IPS DF 6.9 (cell line): Measurements from ENCODE around the gene PNMA3.
"Not testable (repeated sequence)": the region's sequence is repeated elsewhere in the genome, so short reads cannot be mapped to it uniquely, and the experiment has no call there.

Experiments used
- DNase-seq: peaks from one replicate; pipeline ENCODE4 v3.0.0-alpha.2; 2013; ENCODE audit warnings: low read depth, low spot score
- H3K27ac ChIP-seq: one replicate; pipeline ENCODE4 v1.5.1; 2013; ENCODE audit warnings: low read length, control low read depth
- H3K27me3 ChIP-seq: 2 replicates; pipeline ENCODE4 v1.6.1; 2013; ENCODE audit warnings: mild to moderate bottlenecking, low read length; ENCODE audit not compliant: control insufficient read depth, insufficient read depth
- H3K36me3 ChIP-seq: 2 replicates; pipeline ENCODE4 v1.6.1; 2013; ENCODE audit warnings: low read length; ENCODE audit not compliant: control insufficient read depth, insufficient read depth
- H3K4me1 ChIP-seq: 2 replicates; pipeline ENCODE4 v1.6.1; 2013; ENCODE audit warnings: low read length; ENCODE audit not compliant: control insufficient read depth, insufficient read depth
- H3K4me3 ChIP-seq: 2 replicates; pipeline ENCODE4 v1.5.1; 2013; ENCODE audit warnings: mild to moderate bottlenecking, low read length
- H3K9me3 ChIP-seq: 2 replicates; pipeline ENCODE4 v1.6.1; 2013; ENCODE audit warnings: low read length, inconsistent platforms; ENCODE audit not compliant: control insufficient read depth, insufficient read depth
- WGBS: extraction: QIAGEN DNeasy Blood & Tissue Kit; methylation state at CpG from one replicate; pipeline ENCODE4 v1.1.7; 2013; ENCODE audit warnings: mixed read lengths, missing lambda C conversion rate; ENCODE audit not compliant: insufficient read length, insufficient coverage; 5-methylcytosine and 5-hydroxymethylcytosine counted together

PNMA3 gene

DNA sequence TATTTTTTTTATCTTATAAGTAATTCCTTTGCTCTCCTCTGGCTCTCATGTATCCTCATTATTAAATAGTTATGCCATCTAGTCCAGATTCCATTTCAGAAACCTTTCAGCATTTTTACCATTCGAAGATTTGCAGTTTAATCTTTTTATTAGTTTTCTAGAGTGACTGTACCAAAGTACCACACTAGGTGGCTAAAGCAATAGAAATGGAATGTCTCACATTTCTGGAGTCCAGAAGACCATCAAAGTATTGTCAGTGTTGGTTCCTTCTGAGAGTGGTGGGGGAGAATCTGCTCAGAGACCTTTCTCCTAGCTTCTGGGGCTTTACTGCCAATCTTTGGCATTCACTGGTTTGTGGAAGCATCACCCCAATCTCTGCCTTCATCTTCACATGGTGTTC, 3.7 kb upstream of the PNMA3 start:
- Histone ChIP-seq H3K4me3 (no peak overlapping the region), H3K4me1 (peaks cover 3% of the 10 kb centered on the region; the same call in 1 of the 2 replicates), H3K27me3 (no peaks in the 10 kb centered on the region; the same call in 1 of the 2 replicates), H3K36me3 (no peaks in the 10 kb centered on the region), H3K27ac (no peak overlapping the region), H3K9me3 (no peaks in the 10 kb centered on the region)
- no peak for DNase-seq
- WGBS = no CpG with 5 or more reads among the region's 1 CpG

DNA sequence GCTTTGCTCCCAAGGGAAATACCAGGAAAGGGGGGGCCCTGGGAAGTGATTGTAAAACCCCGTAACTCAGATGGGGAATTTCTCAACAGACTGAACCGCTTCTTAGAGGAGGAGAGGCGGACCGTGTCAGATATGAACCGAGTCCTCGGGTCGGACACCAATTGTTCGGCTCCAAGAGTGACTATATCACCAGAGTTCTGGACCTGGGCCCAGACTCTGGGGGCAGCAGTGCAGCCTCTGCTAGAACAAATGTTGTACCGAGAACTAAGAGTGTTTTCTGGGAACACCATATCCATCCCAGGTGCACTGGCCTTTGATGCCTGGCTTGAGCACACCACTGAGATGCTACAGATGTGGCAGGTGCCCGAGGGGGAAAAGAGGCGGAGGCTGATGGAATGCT, 1.0 kb downstream of the PNMA3 start:
- no peaks in the 10 kb centered on the region; the same call in 1 of the 2 replicates for H3K27me3 ChIP-seq
- DNase-seq = no peak
- WGBS = no CpG with 5 or more reads among the region's 11 CpGs

DNA sequence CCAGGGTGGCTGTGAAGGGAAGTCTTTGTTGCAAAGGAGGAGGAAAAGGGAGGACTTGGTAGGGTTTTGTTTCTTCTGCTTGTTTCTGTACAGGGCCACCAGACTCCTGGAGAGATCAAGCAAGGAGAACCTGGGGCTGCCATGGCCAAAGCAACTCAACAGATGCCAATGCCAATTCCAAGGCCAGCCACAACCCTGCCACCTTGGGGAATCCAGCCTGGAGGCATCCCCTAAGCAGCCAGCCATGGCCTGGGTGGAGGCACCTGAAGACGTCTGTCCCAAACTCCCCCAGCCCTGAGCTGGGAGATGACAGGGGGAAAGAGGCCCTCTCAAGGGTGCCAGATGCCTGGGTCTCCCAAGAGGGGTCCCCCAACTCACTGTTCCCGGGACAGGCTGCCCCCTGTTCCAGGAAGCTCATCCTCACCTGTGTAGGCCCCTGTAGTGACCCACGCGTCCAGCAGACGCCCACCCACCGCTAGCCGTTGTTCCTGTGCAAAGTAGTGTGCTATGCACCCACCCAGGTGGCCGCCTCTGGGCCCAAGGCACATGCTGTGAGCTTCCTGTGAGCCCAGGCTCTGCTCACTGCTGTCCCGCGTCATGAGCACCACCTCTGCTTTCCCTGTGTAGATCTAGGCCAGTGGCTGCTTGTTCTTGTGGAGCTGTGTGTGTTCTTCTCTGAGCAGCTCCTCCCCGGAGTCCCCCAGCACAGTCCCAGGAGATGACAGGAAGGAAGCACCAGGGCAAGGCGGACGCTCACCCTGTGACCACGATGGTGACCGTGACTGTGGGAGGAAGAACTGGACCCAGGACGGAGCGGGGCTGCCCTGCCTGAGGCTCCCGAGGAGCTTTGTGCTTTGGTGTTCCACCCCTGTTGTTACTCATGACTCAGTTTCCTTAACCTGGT, 3.2 kb downstream of the PNMA3 start:
- no CpG with 5 or more reads among the region's 18 CpGs for WGBS
- no peak overlapping the region for H3K4me3 ChIP-seq
- no peaks in the 10 kb centered on the region for H3K9me3 ChIP-seq
- H3K36me3 ChIP-seq = no peaks in the 10 kb centered on the region
- peaks cover 3% of the 10 kb centered on the region; the same call in 1 of the 2 replicates for H3K4me1 ChIP-seq
- H3K27ac ChIP-seq = no peak overlapping the region
- H3K27me3 ChIP-seq = no peaks in the 10 kb centered on the region; the same call in 1 of the 2 replicates
- no peak for DNase-seq

More for the DNA sequence above, 1.0 kb downstream of the PNMA3 start:
- Histone ChIP-seq H3K4me1 (peaks cover 3% of the 10 kb centered on the region; the same call in 1 of the 2 replicates), H3K9me3 (no peaks in the 10 kb centered on the region), H3K36me3 (no peaks in the 10 kb centered on the region), H3K27ac (no peak overlapping the region), H3K4me3 (no peak overlapping the region)

DNA sequence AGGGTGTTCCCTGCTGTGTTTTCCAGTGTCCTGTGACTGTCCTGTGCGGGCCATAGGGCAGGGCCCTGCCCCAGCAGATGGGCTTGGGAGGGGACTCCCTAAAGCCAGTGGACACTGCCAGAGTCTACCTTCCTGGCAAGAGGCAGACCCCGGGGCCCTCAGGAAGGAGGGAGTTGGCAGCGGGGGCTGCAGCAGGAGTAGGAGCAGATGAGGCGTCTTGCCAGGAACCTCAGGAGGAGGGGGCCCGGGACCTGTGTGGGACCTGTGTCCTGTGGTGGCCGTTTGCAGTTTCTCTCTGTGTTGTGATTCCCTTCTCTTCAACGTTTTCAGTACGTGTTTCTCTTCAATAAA, 3.8 kb downstream of the PNMA3 start:
- no peak for DNase-seq
- Histone ChIP-seq H3K27me3 (no peaks in the 10 kb centered on the region; the same call in 1 of the 2 replicates), H3K27ac (no peak overlapping the region), H3K36me3 (no peaks in the 10 kb centered on the region), H3K9me3 (no peaks in the 10 kb centered on the region), H3K4me1 (peaks cover 3% of the 10 kb centered on the region; the same call in 1 of the 2 replicates), H3K4me3 (no peak overlapping the region)
- no CpG with 5 or more reads among the region's 8 CpGs for WGBS

DNA sequence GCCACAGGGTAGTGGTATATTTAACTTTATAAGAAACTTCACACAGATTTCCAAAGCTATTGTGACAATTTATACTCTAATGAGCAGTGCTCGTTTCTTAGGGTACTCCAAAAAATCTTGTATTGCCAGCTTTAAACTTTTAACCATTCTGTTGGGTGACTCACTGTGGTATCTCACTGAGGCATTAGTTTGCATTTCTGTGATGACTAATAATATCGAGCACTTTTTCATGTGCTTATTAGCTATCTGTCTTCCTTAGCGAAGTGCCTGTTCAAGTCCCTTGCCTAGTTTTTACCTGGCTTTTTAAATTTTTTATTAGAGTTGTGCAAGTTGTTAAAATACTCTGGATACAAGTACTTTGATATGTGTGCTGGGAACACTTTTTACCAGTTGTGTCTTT, 5.5 kb downstream of the PNMA3 start:
- Histone ChIP-seq H3K27me3 (no peaks in the 10 kb centered on the region; the same call in 1 of the 2 replicates), H3K36me3 (no peaks in the 10 kb centered on the region), H3K27ac (no peak overlapping the region), H3K4me3 (no peak overlapping the region), H3K9me3 (no peaks in the 10 kb centered on the region), H3K4me1 (peaks cover 2% of the 10 kb centered on the region; the same call in 1 of the 2 replicates)
- no CpG with 5 or more reads among the region's 3 CpGs for WGBS
- no peak for DNase-seq

DNA sequence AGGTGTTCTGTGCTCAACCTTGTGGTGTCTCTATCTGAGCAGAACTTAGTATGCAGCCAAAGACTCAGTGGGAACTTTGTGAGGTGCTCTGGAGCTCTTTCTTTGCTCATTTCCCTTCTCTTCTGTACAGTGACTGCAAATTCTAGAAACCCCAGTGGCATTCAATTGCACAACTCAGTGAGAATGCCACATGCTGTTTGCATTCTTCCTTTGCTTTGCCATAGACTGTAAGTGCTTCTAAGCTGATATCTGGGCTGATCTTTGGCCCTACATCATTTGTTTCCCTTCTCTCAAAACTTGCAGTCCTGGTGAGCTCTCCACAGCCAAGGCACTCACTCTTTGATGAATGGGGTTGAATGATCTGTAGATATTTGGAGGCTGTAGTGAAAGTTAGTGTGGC, 7.0 kb downstream of the PNMA3 start:
- no peak overlapping the region for H3K4me3 ChIP-seq
- H3K27ac ChIP-seq = no peak overlapping the region
- H3K36me3 ChIP-seq = no peaks in the 10 kb centered on the region
- H3K4me1 ChIP-seq = no peaks in the 10 kb centered on the region
- no peak for DNase-seq
- no peaks in the 10 kb centered on the region for H3K9me3 ChIP-seq
- H3K27me3 ChIP-seq = no peaks in the 10 kb centered on the region

DNA sequence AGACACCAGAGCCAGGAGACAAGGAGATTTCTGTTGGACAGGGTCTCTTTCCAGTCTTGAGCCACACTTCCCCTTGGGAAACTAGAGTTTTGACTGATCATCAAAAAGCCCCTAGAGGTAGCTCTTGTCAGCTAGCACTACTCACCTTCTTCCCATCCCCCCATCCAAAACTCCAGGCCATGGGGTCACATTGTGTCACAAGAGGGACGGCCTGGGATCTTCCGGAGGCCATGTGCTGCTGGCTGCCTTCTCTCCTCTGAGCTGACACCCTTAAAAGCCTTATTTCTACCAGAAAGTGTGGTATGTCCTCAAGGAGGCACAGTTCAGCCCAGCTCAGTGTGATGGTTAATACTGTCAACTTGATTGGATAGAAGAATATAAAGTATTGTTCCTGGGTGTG, 7.8 kb downstream of the PNMA3 start:
- H3K4me1 ChIP-seq = no peaks in the 10 kb centered on the region
- no CpG with 5 or more reads among the region's 2 CpGs for WGBS
- no peaks in the 10 kb centered on the region for H3K9me3 ChIP-seq
- H3K36me3 ChIP-seq = no peaks in the 10 kb centered on the region
- no peak overlapping the region for H3K27ac ChIP-seq
- no peak for DNase-seq
- no peak overlapping the region for H3K4me3 ChIP-seq
- H3K27me3 ChIP-seq = no peaks in the 10 kb centered on the region

DNA sequence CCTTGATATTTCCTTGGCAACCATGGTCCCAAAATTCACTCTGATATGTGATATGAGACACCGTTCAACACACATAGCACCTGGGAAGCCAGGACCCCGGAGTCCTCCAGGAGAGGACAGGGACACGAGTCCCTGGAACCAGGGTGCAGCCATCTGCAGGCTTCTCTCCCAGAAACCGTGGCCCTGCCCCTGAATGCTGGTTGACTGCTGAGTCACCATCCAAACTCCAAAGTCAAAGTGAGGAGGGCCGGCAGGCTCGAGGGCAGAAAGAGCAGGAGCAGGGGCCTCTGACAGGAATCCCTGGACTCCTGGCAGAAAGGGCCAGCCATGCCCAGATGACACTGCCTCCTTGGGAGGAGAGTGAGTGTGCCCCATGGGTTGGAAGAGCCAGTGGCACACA, 9.1 kb downstream of the PNMA3 start:
- no CpG with 5 or more reads among the region's 6 CpGs for WGBS
- Histone ChIP-seq H3K36me3 (no peaks in the 10 kb centered on the region), H3K27ac (no peak overlapping the region), H3K4me3 (no peak overlapping the region), H3K9me3 (no peaks in the 10 kb centered on the region), H3K27me3 (no peaks in the 10 kb centered on the region), H3K4me1 (no peaks in the 10 kb centered on the region)
- DNase-seq = no peak

DNA sequence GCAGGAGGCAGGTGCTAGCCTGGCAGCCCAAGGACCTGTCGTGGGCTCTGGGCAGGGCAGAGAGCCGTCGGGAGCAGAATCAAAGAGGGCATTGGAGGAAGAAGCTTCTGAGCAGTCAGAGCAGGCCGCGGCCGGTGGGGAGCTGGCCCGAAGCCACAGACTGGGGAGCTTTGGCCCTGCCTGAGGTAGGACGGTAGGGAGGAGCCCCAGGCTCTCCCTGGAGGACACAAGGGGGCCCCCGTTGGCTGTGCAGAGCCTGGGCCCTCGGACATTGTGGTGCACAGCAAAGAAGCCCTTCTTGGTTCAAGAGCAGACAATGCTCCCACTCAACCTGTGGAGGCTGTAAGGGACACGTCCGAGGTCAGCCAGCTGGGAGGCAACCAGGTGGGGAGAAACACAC, 10.1 kb downstream of the PNMA3 start:
- not testable (repeated sequence) for H3K27ac ChIP-seq, H3K4me1 ChIP-seq, H3K4me3 ChIP-seq, H3K27me3 ChIP-seq, DNase-seq, H3K36me3 ChIP-seq, H3K9me3 ChIP-seq
- no CpG with 5 or more reads among the region's 12 CpGs for WGBS

DNA sequence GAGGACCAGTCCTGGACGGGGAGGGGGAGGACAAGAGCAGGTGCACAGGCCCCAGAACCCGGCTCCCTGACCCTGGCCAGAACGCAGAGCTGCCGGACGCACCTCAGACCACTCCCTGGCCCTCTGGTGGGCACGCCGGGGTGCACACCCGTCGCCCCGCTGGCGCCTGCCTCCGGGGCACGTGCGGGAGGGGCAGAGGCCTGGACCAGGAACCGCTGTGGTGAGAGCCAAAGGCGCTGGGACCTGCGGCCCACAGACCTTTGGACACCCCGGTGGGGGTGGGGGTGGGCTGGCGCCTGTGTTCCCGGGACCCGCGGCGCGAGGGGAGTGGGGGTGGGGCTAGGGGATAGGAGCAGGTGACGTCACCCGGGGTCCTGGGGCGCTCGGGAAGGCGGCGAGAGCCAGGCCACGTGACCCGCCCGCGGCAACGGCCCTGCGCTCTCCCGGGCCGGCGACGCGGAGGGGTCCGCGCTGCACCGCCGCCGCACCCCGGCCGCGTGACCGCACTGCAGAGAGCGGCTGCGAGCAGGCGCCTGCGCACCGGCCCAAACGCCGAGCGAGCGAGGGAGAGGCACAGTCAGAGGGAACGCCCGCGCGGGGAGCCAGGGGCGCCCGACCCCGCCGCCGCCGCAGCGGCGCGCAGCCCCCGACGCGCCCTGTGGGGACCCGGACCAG, 15.8 kb downstream of the PNMA3 start, which contains the start of gene PNMA6A:
Gene PNMA6A (plus strand): TSS at position 546 of the 675 bp plus-strand sequence. CDS start 609 bp downstream, outside the sequence.
- no CpG with 5 or more reads among the region's 76 CpGs for WGBS
- not testable (repeated sequence) for H3K9me3 ChIP-seq, H3K36me3 ChIP-seq, DNase-seq, H3K27ac ChIP-seq, H3K4me1 ChIP-seq, H3K27me3 ChIP-seq, H3K4me3 ChIP-seq
